ENCODE results near the gene CABCOCO1.
A peak's percentile ranks its signal among the peaks of the same experiment; 100 is the strongest.

CABCOCO1 gene, protein sequence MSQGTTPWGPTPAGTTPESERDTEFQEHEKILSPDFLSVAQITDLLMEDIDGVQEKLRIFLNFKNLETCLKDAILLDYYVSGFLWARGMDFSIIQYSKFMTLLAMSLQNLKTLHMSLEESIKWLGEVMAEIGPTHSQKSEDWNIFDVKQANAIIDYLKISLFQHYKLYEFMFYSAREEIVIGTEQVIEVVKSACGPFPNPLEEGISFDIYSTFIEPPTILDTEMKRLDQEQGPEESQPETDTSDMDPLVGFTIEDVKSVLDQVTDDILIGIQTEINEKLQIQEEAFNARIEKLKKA

GRCh38 chr10:61662794-61663259, at the start of gene CABCOCO1:
CABCOCO1 (plus strand) TSS chr10:61662929; CDS start chr10:61662973, 44 bp downstream.
- peak within 1 kb of the TSS; percentile 64 for H3K4me3 ChIP-seq (ENCODE audit: low read length)
- TF ChIP-seq CTCF (conservative IDR thresholded peaks at IDR 0.05; ENCODE audit: low read depth, low read length): peak; percentile 34
- peak; percentile 58 for DNase-seq (ENCODE audit: low read depth)

GRCh38 chr10:61613665-61614064, 49.1 kb upstream of the CABCOCO1 start:
- TF ChIP-seq CTCF (conservative IDR thresholded peaks at IDR 0.05; ENCODE audit: low read depth, low read length): no peak
- no peak overlapping the region for H3K4me3 ChIP-seq (ENCODE audit: low read length)
- no peak for DNase-seq (ENCODE audit: low read depth)

DNA sequence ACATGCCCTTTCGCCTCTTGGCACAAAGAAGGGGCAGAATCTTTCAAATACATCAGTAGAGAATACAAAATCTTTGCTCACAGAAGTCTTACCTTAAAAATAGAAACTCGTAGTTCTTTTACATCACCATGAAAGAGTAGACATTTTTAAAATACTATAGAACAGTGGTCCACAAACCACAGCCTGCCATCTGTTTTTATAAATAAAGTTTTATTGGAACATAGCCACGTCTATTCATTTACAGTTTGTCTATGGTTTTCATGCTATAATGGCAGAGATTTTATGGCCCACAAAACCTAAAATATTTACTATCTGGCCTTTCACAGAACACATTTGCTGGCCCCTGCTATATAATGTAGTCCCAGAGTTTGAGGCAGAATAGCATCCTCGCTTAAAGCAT, 46.1 kb upstream of the CABCOCO1 start:
- no peak for DNase-seq (ENCODE audit: low read depth)
- no peak overlapping the region for H3K4me3 ChIP-seq (ENCODE audit: low read length)
- TF ChIP-seq CTCF (conservative IDR thresholded peaks at IDR 0.05; ENCODE audit: low read depth, low read length): no peak

DNA sequence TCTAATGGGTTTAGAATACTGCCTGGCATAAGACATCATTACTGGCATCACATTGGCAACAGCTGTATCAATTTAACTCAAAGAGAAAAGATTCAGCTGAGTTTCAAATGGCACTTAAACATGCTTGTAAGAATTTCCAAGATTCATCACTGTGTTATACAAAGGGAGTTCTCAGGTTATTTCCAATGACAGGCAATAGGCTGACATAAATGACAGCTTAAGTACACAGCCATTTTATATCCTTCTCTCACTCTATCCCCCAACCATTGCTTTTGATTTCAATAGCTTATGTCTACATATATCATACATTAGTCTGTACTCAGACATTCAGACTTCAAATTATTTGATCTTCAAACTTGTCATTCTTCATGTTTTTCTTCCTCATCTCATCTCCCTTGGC, 45.5 kb upstream of the CABCOCO1 start:
- H3K4me3 ChIP-seq (ENCODE audit: low read length): no peak overlapping the region
- no peak for DNase-seq (ENCODE audit: low read depth)
- no peak for TF ChIP-seq CTCF (conservative IDR thresholded peaks at IDR 0.05; ENCODE audit: low read depth, low read length)

DNA sequence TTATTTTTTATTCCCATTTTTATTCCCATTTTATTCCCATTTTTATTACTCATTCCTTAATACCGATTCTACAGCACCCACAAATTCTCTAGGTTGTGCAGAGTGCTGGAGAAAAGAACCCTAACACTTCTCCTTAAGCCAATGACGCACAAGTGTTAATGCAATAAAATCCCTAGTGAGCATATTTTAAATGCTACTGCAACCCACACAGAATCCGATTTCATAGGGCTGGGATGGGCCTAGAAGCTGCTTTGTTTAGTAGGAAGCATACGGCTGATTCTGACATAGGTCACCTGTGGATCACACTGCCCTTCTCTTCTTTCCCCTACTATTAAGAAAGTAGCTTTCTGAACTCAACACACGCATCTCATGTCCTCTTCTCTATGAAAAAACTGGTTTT, 45.1 kb upstream of the CABCOCO1 start:
- no peak overlapping the region for H3K4me3 ChIP-seq (ENCODE audit: low read length)
- no peak for DNase-seq (ENCODE audit: low read depth)
- no peak for TF ChIP-seq CTCF (conservative IDR thresholded peaks at IDR 0.05; ENCODE audit: low read depth, low read length)

DNA sequence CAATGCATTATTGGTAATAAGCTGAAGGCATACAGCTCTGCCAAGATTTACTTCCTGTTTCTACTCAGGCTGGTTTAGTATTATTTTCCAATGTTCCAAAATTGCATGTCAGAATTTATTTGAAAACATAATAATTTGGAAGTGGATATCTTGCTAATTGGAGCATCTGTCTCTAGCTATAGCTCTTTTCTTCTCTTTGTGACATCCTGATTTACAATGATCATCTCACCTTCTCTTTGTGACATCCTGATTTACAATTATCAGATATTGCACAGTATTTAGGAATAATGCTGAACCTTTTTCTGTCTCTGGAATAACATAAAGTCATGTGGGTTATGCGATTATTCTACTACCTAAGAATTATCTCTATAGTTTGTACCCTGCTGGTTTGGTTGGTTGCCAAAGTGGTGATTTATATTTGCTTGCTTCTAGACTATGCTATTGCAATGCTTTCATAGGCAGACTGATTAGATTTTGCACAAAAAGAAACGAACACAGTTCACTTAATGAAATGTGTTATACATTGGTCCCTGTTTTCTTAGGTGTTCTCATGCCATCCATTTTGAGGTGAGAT, 44.3 kb upstream of the CABCOCO1 start:
- DNase-seq (ENCODE audit: low read depth): no peak
- no peak overlapping the region for H3K4me3 ChIP-seq (ENCODE audit: low read length)
- no peak for TF ChIP-seq CTCF (conservative IDR thresholded peaks at IDR 0.05; ENCODE audit: low read depth, low read length)

DNA sequence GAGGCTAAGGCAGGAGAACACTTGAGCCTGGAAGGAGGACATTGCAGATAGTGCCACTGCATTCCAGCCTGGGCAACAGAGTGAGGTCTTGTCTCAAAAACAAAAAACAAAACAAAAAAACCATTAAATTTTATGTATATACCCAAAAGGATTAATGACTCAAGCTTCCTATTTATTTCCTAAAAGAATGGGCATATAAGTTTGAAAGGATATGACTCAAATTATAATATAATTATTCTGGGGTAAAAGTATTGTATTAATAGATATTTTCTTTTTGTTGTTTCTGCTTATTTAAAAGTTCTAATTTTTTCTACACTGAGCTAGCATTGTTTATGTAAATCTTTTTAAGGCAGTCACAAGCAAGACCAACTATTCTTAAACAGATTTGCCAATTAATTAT, 42.2 kb upstream of the CABCOCO1 start:
- TF ChIP-seq CTCF (conservative IDR thresholded peaks at IDR 0.05; ENCODE audit: low read depth, low read length): no peak
- no peak for DNase-seq (ENCODE audit: low read depth)
- H3K4me3 ChIP-seq (ENCODE audit: low read length): no peak overlapping the region

All from retinal pigment epithelial cell (primary cell).